Uterus (tissue), 4 donors: Measurements from ENCODE around the gene PWP2. TPM values are rescaled to one million over a fixed set of nuclear protein-coding genes. Genes with fewer than 3 reads are reported as not detected.
"Not testable (repeated sequence)": the region's sequence is repeated elsewhere in the genome, so short reads cannot be mapped to it uniquely, and the experiment has no call there.

Source experiments
- DNase-seq, 2 donors: peaks; one replicate each; pipeline ENCODE4 v3.0.0-alpha.2; 2019 to 2020
- H3K27ac ChIP-seq, 2 donors: fragments of 200-600 bp; sonication (generic); 1 replicate in 1 of 2; 2 replicates in 1 of 2; pipeline ENCODE4 v1.5.1; 2016 to 2018
- H3K27me3 ChIP-seq, 2 donors: fragments of 200-600 bp; sonication (generic); one replicate each; pipeline ENCODE4 v1.5.1; 2018 to 2019; ENCODE audit warnings: control low read depth in 1 of 2
- H3K36me3 ChIP-seq, 2 donors: fragments of 200-600 bp; sonication (generic); one replicate each; pipeline ENCODE4 v1.5.1; 2019; ENCODE audit warnings: control low read depth in 1 of 2
- H3K4me1 ChIP-seq, 2 donors: fragments of 200-600 bp; sonication (generic); one replicate each; pipeline ENCODE4 v1.5.1; 2018 to 2019; ENCODE audit warnings: control low read depth in 1 of 2
- H3K4me3 ChIP-seq, 2 donors: fragments of 200-600 bp; sonication (generic); 1 replicate in 1 of 2; 2 replicates in 1 of 2; pipeline ENCODE4 v1.5.1; 2018 to 2019; ENCODE audit warnings: mild to moderate bottlenecking in 1 of 2
- H3K9me3 ChIP-seq, 2 donors: fragments of 200-600 bp; sonication (generic); one replicate each; pipeline ENCODE4 v1.5.1; 2019; ENCODE audit warnings: control low read depth in 1 of 2
- intact Hi-C: fragments of 100-400 bp; cut with DNase I; formaldehyde crosslinking; loops from one replicate; pipeline ENCODE4 v1.15.1; 2023; ENCODE audit warnings: low total_unique reads
- total RNA-seq, 4 donors: library from RNA; depleted of rRNA in 3 of 4; stranded (reverse); fragments of >200 nt in 3 of 4; gene quantifications; one replicate each; pipeline versions ENCODE4 v1.1.0 to v1.2.4, GENCODE V29; 2014 to 2023
- donor health status: DM: yes; HTN: yes; CAD: no.

The PWP2 gene
- total RNA-seq, 4 donors from 2014 or later = 5.2 to 9.1 (median 6.5) TPM; not detected in 1

DNA sequence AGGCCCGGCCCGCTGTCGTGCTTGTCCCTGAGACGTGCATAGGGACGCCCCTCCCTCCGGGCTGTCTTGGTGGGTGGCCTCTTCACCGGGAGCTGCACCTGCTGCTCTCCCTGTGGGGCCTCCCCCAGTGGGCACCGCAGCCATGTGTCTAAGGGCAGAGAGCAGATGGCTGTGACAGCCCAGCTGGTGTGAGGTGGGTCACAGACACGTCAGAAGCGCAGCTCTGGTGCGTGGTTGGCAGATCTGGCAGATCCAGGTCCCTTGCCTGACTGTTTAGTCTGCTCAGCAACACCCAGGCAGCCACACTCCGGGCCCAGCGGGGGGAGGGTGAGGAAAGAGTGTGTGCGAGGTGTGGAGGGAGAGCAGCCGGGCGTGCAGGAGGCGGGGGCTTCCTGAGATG, 36.2 kb downstream of the PWP2 start:
- H3K4me1 ChIP-seq, H3K36me3 ChIP-seq, H3K4me3 ChIP-seq, H3K27me3 ChIP-seq, H3K9me3 ChIP-seq, DNase-seq, intact Hi-C loops, H3K27ac ChIP-seq: not testable (repeated sequence)

DNA sequence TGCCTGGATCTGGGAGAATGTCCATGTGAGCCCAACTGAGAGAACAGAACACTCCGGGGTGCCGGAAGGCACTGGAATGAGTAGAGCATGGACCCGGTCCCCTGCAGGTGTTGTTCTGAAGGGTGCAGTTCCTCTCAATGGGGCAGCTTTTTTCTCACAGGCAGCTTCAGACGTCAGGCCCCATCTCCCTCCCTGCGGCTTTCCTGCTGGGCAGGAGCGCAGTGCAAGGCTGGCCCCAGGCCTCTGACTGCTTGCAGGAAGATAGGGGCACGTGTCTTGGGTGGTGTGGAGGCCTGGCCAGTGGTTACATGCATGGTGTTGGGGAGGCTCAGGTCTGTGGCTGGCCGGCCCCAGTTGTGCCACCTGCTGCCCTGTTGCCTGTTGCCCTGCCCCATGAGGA, 36.8 kb downstream of the PWP2 start:
- not testable (repeated sequence) for H3K36me3 ChIP-seq

DNA sequence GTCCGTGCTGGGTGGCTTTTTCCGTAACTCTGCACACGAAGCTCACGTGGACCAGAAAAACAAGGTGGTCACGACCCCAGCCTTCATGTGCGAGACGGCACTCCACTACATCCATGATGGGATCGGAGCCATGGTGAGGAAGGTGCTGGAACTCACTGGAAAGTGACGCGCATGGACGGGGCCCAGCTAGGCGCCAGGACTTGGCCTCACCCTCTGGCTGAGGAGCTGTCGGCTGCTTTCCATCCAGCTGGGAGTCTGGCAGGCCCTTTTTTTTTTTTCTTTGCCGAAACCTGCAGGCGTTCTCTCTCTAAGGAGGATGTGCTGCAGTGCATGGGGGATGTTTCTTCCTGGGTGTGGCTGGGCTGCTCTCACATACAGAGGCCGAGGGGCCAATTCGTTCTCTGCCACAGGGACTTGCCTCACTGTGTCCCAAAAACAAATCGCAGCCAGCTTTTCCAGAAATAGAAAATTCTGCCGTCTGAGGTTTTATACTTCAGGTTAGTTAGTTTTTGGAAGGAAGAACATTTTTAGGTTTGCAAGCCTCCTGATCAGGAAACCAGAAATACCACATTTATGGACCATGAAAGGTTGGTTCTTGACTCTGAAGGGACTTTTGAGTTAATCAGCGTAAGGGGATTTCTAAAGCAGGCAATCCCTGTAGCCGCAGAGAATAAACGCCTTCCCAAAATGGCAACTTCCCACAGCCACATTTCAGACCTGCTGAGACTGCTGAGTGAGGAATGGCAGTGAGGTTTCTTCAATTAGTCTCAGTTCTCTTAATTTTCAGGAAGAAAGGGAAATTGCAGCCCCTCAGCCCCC, 37.8 kb downstream of the PWP2 start:
- H3K27me3 ChIP-seq, H3K4me3 ChIP-seq, DNase-seq, H3K9me3 ChIP-seq, H3K4me1 ChIP-seq, intact Hi-C loops, H3K27ac ChIP-seq, H3K36me3 ChIP-seq: not testable (repeated sequence)

More for the DNA sequence above, 36.8 kb downstream of the PWP2 start:
- H3K4me3 ChIP-seq, DNase-seq, intact Hi-C loops, H3K27ac ChIP-seq, H3K27me3 ChIP-seq, H3K4me1 ChIP-seq, H3K9me3 ChIP-seq: not testable (repeated sequence)

DNA sequence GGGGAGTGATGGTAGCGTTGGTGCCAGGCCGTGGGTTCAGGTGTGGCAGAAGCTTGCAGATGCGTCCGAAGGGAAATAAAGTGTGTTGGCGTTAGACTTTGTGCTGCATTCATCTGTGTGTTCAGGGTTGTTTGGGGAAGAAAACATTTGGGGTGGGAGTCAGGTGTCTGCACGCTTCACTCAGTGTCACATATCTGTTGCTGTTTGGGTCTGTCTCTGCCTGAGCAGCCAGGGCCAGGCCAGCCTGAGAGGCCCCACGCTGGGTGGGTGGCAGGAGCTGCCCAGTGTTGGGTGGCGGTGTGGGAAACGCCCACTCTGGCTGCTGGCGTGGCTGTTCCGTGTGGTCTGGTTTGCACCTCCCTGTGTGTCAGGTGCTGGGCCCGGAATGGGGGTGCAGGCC, 38.4 kb downstream of the PWP2 start:
- H3K27me3 ChIP-seq, DNase-seq, H3K9me3 ChIP-seq, H3K27ac ChIP-seq, H3K36me3 ChIP-seq, intact Hi-C loops, H3K4me3 ChIP-seq, H3K4me1 ChIP-seq: not testable (repeated sequence)

DNA sequence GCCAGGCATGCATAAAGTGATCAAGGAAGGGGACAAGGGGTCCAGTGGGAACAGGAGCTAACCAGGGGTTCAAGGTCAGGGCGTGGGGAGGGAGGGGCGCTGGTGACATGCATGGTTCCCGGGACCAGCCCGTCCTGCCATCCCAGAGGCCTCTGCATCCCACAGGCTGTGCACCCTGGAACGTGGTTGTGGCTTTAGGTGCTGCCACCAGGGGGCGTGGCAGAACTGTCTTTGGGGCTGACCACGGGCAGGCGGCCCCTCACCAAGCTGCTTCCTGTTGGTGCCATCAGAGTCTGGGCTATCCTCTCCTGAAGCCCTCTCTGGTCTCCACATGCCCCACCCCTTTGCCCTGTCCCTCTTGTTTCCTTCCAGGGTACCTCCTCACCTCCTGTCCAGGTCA, 39.9 kb downstream of the PWP2 start:
- DNase-seq, H3K4me3 ChIP-seq, H3K9me3 ChIP-seq, H3K4me1 ChIP-seq, H3K27me3 ChIP-seq, H3K36me3 ChIP-seq, intact Hi-C loops, H3K27ac ChIP-seq: not testable (repeated sequence)

DNA sequence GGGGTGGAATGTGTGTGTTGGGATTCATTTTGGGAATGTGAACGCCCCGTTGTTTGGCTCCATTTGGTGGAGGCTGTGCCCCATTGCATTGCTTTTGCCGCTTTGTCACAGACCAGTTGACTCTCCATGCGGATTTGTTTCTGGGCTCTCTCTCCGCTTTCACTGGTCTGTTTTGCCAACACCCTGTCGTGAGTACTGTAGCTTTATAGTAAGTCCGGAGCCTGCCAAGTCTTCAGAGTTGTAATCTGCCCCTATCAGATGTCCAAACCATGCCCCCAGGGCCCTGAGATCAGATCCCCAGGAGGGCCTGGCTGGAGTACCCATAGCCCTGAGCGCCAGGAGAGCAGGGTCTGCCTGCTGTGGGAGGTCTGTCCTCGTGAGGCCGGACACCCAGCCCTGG, 43.1 kb downstream of the PWP2 start:
- H3K4me3 ChIP-seq, H3K4me1 ChIP-seq, H3K27me3 ChIP-seq, H3K36me3 ChIP-seq, H3K9me3 ChIP-seq, DNase-seq, intact Hi-C loops, H3K27ac ChIP-seq: not testable (repeated sequence)

DNA sequence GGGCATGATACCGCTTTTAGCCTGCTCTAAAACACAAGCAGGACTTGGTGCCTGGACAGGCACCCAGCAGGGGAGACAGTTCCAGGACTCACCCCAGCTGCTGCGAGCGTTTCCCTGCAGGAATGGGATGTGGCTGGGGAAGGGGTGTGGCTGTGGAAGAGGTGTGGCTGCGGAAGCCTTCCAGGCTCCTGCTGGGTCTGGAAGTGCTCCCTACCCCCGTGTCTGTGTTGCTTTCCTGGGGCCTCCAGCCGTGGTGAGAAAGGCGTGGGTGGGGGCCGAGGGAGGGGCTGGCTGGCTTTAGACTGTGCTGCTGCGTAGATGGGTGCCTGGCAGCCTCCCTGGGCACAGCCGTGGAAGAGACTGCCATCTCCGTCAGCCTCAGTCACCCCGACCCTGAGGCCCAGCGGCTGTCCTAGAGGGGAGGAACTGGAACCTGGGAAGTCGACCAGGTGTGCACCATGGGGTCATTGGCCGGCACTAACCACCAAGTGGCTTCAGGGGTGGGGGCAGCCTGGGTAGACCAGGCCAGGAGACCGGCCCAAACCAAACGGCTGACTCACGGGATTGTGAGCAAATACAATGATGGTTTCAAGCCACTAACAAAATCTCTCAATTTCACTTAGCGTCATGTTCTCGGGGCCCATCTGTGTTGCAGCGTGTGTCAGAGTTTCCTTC, 46.2 kb downstream of the PWP2 start:
- H3K27ac ChIP-seq, H3K27me3 ChIP-seq, H3K4me1 ChIP-seq, DNase-seq, H3K36me3 ChIP-seq, H3K4me3 ChIP-seq, intact Hi-C loops, H3K9me3 ChIP-seq: not testable (repeated sequence)

DNA sequence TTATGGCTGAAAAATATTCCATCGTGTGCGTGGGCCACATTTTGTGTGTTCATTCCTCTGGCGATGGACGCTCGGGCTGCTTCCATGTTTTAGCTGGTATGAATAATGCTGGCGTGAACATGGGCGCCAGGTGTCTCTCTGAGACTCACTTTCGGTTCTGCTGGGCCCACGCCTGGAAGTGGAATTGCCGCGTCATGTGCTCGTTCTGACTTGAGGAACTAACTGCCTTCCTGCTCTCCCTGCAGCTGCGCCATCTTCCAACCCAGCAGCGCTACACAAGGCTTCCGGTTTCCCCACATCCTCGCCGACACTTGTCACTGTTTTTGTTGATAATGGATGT, 46.7 kb downstream of the PWP2 start:
- H3K36me3 ChIP-seq, H3K4me1 ChIP-seq, intact Hi-C loops, H3K4me3 ChIP-seq, H3K27ac ChIP-seq, H3K27me3 ChIP-seq, H3K9me3 ChIP-seq: not testable (repeated sequence)
- peak in 1 of 2 donors; percentile 6 for DNase-seq

DNA sequence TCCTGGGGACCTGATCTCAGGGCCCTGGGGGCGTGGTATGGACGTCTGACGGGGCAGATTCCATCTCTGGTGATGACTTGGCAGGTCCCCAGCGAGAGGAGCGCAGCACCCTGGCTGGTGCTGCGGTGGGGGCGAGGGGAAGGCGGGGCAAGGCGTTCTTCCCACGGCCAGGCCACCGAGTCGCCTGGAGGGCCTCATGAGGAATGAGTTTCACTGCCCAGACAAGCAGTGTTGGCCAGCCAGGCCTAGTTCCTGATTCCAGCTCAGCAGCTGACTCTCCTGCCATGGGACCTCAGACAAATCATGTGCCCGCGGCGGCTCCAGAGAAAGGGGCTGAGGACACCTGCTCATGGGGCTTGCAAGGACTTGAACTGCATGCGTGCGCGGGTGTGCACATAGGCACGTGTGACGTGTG, 47.6 kb downstream of the PWP2 start:
- H3K9me3 ChIP-seq, H3K27ac ChIP-seq, H3K4me1 ChIP-seq, H3K36me3 ChIP-seq, H3K4me3 ChIP-seq, DNase-seq, H3K27me3 ChIP-seq, intact Hi-C loops: not testable (repeated sequence)

DNA sequence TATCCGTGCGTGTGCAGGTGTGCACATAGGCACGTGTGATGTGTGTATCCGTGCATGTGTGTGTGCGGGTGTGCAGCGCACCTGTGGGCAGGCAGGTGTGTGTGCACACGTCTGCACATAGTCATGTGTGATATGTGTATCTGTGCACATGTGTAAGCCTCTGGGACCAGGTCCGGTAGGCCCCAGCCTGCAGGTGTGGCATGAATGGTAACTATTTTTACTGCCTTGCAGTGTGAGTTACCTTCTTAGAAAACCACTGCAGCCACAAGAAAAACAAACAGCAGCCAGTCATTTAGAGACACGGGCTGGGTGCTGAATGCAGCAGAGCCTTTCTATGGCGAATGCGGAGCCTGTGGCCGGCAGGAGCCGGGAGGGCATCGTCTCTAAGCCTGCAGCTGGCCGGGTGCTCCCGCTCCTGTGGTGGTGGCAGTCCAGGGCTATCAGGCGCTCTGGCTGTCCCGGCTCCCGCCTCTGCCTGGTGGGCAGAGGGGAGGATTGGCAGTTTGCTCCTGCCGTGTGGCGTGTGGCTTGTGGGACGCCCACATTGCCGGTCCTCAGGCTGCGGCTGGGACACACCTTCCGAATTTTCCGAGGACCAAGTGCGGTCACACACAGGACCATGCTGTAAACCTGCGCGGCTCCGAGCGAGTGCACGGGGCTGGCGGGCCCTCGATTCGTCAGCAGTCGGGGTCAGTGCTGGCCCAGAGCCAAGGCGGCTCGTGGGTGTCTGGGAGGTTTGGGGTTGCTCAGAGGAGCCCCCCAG, 48.2 kb downstream of the PWP2 start:
- H3K4me3 ChIP-seq = not testable (repeated sequence)

DNA sequence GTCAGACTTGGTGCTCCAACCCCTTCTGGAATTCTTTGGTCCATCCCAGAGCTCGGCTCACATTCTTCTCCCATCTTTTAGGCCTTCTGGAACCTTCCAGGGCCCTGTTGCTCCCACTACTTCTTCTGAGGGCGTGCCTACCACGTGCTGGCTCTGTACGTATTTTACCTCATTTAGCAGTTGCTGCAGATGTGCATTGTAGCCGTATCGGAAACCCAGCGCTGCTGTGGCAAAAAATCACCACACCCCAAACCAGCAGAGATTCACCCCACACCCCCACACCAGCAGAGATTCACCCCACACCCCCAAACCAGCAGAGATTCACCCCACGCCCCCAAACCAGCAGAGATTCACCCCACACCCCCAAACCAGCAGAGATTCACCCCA, 48.8 kb downstream of the PWP2 start:
- H3K9me3 ChIP-seq, H3K27me3 ChIP-seq, H3K27ac ChIP-seq, H3K4me3 ChIP-seq, H3K36me3 ChIP-seq, DNase-seq, H3K4me1 ChIP-seq, intact Hi-C loops: not testable (repeated sequence)

More for the DNA sequence above, 48.2 kb downstream of the PWP2 start:
- H3K36me3 ChIP-seq, intact Hi-C loops, H3K4me1 ChIP-seq, H3K9me3 ChIP-seq, DNase-seq, H3K27me3 ChIP-seq, H3K27ac ChIP-seq: not testable (repeated sequence)

DNA sequence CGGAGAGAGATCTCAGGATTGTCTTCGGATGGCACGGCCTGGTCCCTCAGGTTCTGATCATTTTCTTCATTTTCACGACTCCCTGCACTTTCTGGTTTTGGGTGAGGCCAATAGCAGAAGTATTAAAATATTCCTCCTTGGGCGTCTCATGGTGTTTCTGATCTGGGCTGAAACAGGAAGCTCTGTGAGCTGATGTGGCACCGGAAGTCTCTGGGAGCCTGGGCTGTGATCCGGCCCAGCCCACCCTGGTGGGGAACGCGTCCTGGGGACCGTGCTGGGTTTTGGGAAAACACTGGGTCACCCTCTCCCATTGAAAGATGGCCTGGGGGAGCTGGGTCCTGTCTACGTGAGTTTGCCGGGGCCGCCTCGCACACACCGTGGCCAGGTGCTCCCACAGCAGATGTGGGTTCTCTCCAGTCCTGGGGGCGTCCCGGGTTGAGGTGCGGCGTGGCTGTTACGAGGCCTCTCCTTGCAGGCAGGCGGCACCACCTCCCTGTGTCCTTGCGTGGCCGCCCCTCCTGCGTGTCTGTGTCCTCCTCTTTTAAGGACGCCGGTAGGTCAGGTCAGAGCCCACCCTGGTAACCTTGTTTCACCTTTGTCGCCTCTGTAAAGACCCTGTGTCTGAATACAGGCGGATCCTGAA, 50.4 kb downstream of the PWP2 start:
- H3K27me3 ChIP-seq, intact Hi-C loops, H3K36me3 ChIP-seq, DNase-seq, H3K4me1 ChIP-seq, H3K27ac ChIP-seq, H3K4me3 ChIP-seq, H3K9me3 ChIP-seq: not testable (repeated sequence)

DNA sequence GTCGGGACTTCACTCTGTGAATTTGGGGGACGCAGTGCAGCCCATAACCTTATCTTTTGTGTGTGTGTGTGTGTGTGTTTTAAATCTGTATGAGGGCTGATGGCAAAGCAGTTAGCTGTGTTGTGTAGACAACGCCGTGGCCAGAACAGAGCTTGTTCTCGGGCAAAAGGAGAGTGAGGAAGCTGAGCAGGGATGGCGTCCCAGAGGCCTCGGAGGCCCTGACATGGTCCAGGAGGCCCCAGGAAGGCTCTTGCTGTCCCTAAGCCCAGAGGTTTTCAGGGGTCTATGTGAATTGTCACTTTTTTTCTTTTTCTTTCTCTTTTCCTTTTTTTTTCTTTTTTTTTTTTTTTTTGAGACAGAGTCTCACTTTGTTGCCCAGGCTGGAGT, 50.9 kb downstream of the PWP2 start:
- DNase-seq, H3K4me3 ChIP-seq, H3K9me3 ChIP-seq, intact Hi-C loops, H3K4me1 ChIP-seq, H3K27me3 ChIP-seq, H3K36me3 ChIP-seq, H3K27ac ChIP-seq: not testable (repeated sequence)
